ENCODE results near the gene GPR137.

GPR137 gene

DNA sequence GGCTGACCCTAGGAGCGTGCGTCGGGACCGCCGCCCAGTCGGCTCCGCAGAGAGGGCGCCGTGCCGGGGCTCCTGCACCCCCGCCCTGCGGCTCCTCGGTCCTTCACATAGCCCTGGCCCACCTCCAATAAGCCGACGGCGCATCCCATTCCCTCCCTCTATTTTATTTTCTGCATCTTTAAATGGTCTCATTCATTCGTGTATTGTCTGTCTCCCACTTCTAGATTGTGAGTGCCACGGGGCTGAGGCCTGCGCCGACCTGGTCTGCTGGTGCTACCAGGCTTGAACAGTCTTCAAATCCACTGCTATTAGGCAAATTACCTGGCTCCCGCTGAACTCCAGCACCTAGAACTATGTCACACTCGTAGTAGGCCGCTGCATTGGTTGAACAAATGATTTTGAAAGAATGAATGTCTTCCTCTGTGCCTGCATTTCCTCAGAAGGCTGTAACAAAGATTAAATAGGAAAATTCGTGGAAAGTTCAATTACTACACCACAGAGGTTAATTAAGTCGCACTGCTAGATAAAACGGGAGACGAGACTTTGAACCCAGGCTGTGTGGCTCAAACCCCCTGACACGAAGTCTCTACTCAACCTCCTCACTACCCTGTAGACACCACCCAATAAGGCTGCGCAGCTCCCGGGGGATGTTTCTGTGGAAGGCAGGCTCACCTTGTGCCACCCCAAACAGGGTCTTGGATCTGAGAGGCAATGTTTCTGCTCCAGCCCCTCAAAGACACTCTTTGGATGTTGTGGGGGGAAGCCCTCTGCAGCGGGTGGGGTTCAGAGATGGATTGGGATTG lies 37.7 kb upstream of the GPR137 start:
- DNase-seq (ENCODE audit: extremely low spot score, insufficient read length, low read depth) (no peak), FAIRE-seq (no peak)

DNA sequence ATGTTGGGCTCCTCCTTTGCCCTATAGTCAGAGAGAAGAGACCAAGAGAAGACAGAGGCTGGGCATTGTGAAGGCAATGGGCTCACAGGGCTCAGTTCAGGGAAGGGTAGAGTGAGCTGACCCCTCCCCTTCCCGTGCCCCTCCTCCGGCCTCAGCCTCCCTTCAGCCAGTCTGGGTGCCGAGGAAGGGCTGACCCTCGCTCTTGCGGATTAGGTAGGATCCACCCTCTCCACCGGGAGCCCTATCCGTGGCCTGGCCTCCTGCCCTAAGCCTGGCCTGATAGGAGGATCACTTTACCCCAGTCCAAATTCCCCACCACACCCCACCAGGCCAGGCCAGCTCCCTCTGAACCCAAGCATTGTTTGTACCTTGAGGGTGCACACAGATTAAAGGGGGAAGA lies 37.1 kb upstream of the GPR137 start:
- DNase-seq (ENCODE audit: extremely low spot score, insufficient read length, low read depth): no peak
- FAIRE-seq: no peak

DNA sequence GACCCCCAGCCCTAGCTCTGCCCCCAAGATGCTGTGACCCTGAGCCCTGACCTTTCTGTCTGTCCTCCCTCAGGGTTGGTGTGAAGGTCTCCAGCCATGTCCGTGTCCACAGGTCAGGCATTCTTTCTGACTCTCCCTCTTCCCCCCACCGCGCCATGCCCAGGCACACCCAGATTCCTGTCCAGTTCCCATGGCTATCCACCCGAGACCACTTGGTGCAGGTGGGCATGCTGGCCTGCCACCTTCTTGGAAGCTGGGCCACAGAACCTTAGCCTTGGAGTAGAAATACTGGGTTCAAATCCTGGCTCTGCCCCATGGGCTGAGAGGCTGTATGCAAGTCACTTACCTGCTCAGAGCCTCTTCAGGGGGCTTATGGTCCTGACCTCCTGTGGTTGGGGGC lies 36.6 kb upstream of the GPR137 start:
- no peak for DNase-seq (ENCODE audit: extremely low spot score, insufficient read length, low read depth)

GRCh38 chr11:64249563-64250414 lies 35.9 kb upstream of the GPR137 start:
- FAIRE-seq: no peak
- DNase-seq (ENCODE audit: extremely low spot score, insufficient read length, low read depth): no peak

More for the DNA sequence above, 36.6 kb upstream of the GPR137 start:
- FAIRE-seq: no peak

DNA sequence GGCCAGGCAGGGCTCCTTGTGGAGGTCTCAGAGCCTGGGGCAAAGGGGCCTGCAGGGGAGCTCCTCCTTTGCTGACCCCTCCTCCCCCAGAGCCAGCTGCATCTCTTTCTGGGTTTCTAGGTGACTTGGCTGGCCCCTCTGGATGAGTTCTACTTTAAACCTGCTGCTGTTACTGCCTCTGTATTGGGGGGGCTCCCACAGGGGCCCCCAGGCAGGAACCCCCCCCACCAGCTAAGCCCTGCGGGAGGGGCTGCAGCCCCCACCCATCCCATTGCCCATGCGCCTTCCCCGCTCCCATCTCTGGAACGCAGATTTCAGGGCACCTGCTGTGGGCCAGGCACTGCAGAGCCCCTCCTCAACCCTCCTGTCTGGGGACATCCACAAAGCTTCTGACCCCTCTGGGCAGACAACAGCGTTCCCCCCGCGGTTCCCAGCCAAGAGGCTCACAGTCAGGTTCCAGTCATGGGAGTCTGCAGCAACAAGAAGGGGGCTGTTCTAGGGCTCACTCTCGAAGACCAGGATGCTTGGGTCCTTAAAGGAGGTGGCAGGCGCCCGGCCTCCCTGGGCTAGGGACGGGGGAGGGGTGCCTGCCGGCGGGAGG lies 35.1 kb upstream of the GPR137 start:
- DNase-seq (ENCODE audit: extremely low spot score, insufficient read length, low read depth) (no peak), FAIRE-seq (no peak)

- DNase-seq (ENCODE audit: extremely low spot score, insufficient read length, low read depth) (peak; percentile 82), FAIRE-seq (no peak)
Observed at GRCh38 chr11:64251016-64251752, 34.5 kb upstream of the GPR137 start, which contains the start of gene PLCB3. PLCB3 (plus strand) TSS chr11:64251530; CDS start chr11:64251650, 120 bp downstream.

- no peak for DNase-seq (ENCODE audit: extremely low spot score, insufficient read length, low read depth)
- FAIRE-seq: no peak
Observed at GRCh38 chr11:64251753-64252002, 34.0 kb upstream of the GPR137 start.

GRCh38 chr11:64252003-64252872 lies 33.4 kb upstream of the GPR137 start:
- no peak for FAIRE-seq
- DNase-seq (ENCODE audit: extremely low spot score, insufficient read length, low read depth): no peak

GRCh38 chr11:64253043-64253442 lies 32.6 kb upstream of the GPR137 start:
- no peak for FAIRE-seq
- DNase-seq (ENCODE audit: extremely low spot score, insufficient read length, low read depth): no peak

- DNase-seq (ENCODE audit: extremely low spot score, insufficient read length, low read depth) (no peak), FAIRE-seq (no peak)
Observed at GRCh38 chr11:64253481-64253880, 32.2 kb upstream of the GPR137 start.

DNA sequence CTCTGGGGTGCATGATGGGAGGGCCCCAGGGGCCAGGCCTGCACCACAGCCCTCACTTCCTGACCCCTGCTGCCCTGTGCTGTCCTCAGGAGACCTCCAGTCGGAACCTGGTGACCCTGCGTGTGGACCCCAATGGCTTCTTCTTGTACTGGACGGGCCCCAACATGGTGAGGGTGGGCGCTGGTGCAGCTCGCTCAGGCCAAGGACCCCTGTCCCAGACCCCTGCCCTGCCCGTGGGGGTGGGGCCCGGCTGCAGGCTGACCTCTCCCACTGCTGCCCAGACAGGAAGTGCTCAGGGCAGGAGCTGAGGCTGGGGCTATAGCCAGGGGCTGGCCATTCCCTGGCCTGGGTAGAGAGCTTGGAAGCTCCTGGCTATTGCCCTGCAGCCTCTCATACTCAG lies 31.3 kb upstream of the GPR137 start:
- DNase-seq (ENCODE audit: extremely low spot score, insufficient read length, low read depth) (no peak), FAIRE-seq (no peak)

GRCh38 chr11:64255135-64256128 lies 30.2 kb upstream of the GPR137 start:
- no peak for FAIRE-seq

DNA sequence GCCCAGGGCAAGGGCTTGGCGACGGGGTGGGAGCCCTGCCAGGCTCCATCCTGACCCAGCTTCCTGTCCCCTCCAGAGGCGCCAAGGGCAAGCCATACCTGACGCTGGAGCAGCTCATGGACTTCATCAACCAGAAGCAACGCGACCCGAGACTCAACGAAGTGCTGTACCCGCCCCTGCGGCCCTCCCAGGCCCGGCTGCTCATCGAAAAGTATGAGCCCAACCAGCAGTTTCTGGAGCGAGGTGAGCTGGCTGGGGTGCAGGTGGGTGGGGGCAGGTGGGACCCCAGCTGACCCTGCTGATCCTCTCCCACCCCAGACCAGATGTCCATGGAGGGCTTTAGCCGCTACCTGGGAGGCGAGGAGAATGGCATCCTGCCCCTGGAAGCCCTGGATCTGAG lies 29.3 kb upstream of the GPR137 start:
- no peak for FAIRE-seq
- no peak for DNase-seq (ENCODE audit: extremely low spot score, insufficient read length, low read depth)

More at GRCh38 chr11:64255135-64256128, 30.2 kb upstream of the GPR137 start:
- DNase-seq (ENCODE audit: extremely low spot score, insufficient read length, low read depth): no peak

- DNase-seq (ENCODE audit: extremely low spot score, insufficient read length, low read depth) (no peak), FAIRE-seq (no peak)
Observed at GRCh38 chr11:64258356-64258755, 27.3 kb upstream of the GPR137 start.

GRCh38 chr11:64258946-64259532 lies 26.6 kb upstream of the GPR137 start:
- FAIRE-seq: no peak

GRCh38 chr11:64259533-64260067 lies 26.0 kb upstream of the GPR137 start:
- DNase-seq (ENCODE audit: extremely low spot score, insufficient read length, low read depth) (no peak), FAIRE-seq (peak; percentile 62)

More at GRCh38 chr11:64258946-64259532, 26.6 kb upstream of the GPR137 start:
- no peak for DNase-seq (ENCODE audit: extremely low spot score, insufficient read length, low read depth)

DNA sequence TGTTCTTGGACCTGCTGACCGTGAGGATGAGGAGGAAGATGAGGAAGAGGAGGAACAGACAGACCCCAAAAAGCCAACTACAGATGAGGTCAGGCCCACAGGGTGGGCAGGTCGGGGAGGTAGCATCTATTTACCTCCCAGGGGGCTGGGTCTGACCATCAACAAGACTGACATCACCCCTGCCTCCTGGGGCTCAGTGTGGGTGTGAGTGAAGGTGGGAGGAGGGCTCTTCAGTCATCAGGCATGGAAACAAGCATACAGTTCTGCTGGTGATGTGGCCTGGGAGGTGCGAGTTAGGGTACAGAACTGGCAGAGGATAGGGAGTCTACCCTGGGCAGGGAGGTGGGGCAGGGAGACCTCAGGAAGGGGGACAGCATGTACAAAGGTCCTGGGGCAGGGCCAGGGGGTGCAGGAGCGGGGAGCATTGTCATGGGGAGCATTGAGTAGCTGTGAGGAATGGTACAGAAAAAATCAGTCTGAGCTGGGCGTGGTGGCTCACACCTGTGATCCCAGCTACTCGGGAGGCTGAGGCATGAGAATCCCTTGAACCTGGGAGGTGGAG lies 25.4 kb upstream of the GPR137 start:
- FAIRE-seq (no peak), DNase-seq (ENCODE audit: extremely low spot score, insufficient read length, low read depth) (no peak)

Data from GM18507 (cell line).